GM21447 (cell line): ENCODE measurements around the gene MCOLN3.
A peak's percentile ranks its signal among the peaks of the same experiment; 100 is the strongest.
"Not testable (repeated sequence)": the region's sequence is repeated elsewhere in the genome, so short reads cannot be mapped to it uniquely, and the experiment has no call there.

Source experiments
- ATAC-seq: cut with Tn5 transposase; IDR thresholded peaks from one replicate; pipeline ENCODE4 v1.9.1; 2021; ENCODE audit not compliant: unreplicated experiment

MCOLN3 gene

DNA sequence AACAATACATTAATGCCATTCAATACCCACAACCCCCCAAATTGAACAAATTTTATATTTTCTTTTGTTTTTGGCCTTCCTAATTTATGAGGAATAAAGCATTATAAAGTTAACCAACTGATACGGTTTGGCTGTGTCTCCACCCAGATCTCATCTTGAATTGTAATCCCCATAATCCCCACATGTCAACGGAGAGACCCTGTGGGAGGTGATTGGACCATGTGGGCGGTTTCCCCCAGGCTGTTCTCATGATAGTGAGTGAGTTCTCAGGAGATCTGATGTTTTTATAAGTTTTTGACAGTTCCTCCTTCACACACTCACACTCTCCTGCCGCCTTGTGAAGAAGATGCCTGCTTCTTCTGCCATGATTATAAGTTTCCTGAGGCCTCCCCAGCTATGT lies 6.4 kb upstream of the MCOLN3 start:
- ATAC-seq, result no peak

DNA sequence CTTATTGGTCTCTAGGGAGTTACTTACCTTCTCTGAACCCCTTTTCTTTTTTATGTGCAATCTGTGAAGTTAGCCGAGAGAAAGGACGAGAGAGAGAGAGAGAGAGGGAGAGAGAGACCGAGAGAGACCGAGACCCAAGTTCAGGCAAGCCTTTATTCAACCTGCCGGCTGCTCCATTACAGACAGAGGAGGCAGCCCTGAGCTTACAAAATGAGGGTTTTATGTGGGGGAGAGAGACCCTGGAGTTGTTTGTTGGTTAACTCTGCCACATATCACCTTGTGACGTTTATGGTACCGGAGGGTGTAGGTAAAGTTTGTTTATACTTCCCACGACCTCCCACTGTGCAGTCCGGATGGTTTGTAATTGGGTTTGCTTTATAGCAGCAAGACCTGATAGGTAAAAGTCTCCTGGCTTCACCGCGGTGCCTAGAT lies 1.5 kb upstream of the MCOLN3 start:
- no peak for ATAC-seq

DNA sequence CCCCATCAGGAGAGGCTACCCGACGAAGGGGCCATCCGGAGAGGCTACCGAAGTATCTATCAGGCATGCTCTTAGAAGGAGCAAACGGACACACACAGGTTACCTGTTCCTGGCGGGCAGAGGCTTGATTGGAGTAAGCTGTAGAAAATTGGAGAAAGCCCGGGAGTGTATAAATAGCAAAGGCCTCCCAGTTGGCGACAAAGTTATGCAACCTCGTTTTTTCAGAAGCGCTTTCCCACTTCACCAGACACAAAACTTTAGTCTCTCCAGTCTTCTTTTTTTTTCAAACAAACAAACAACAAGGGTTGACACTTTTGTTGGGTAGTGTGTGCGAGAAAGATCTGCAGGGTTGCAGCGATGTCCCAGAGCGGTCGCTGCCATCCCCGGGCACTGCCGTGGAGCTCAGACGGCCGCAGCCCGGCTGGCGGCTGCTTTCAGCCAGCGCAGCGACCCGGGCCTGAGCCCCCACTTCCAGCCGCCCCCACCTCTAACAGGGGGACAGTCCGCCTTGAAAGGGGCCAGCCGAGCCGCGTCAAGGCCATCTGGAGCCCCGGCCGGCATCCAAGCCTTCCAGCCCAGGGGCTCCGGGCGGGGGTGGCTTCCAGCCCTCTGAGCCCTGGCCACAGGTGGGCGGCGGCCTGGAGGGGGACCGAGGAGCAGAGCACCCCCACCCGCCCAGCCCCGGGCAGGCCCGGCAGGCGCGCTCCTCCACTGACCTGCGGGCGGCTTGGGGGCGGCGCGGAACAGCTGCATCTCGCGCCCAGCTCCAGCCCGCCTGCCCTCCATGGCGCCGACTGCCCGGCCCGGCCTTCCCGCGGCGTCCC lies 616 bp downstream of the MCOLN3 start:
- peak; percentile 56 for ATAC-seq

DNA sequence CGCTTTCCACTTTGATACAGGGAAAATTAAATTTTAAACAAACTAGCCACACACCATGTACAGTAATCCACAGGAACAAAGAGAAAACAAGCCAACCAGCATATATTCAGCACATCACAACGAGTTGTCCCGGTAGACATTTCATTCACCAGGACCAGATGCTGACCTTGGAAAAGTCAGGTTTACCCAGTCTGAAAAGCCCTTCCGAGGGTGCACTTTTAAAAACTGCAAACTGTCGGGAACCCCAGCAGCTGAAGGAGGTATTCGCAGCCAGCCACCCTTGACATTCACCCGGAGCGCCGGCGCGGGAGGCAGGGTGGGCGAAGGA lies 1.2 kb downstream of the MCOLN3 start:
- ATAC-seq, result no peak

DNA sequence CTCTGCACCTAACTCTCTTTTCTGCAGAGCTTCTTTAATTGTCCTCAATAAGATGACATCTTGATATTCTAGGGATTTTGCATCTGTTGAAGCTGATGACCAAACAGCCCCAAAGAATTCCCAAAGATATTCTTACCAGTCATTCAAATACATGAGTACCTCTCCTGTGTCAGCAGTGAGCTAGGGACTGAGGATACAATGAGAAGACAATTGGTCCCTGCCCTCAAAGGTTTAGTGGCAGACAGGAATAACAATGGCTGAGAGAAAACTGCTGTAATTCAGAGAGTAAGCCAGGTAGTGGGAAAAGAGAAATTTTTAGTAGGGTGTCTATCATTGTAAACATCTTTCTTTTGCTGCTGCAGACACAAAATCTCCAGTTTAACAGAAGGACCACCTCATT lies 5.9 kb downstream of the MCOLN3 start:
- ATAC-seq, result no peak

DNA sequence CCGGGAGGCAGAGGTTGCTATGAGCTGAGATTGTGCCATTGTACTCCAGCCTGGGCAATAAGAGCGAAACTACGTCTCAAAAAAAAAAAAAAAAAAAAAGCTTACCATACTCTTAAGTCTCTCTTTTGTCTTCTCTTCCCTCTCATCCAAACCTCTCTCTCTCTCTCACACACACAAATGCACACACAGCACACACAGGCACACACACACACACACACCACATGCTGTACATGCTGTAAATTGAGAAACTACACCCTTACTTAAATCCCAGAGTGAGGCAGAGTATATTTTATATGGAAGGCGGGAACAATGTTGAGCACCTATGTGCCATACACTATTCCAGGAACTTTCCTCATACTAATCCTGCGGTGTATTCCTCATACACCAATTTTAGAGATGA lies 6.5 kb downstream of the MCOLN3 start:
- no peak for ATAC-seq

DNA sequence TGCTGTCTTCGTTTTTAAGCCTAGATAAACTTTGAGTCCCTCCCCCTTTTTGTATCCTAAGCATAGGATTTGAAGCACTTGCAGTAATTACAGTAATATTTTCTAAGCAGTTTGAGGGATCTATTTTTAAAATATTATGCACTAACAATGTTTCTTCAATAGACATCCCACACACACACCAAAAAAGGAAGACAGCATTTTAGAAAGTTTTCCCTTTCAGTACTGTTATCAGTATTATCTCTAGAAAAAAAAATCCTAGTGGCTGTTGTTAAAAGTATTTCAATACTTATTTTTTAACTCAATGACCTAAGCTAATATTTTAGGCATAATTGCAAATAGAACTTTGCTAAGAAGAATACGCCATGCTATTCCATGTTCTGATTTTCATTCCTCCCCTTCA lies 15.1 kb downstream of the MCOLN3 start:
- ATAC-seq, result no peak

DNA sequence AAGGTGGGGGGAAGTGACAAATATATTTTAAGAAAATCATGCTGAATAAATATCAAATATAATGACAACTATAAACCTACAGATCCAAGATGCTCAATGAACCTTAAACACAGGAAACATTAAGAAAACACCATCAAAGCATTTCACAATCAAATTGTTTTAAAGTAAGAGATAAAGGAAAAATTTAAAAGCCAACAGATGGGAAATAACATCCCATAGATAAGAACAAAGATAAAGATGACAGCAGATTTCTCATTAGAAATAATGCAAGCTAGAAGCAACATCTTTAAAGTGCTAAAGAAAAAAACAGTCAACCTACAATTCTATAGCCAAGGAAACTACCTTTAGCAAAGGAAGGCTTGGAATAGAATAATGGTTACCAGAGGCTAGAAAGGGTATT lies 17.8 kb downstream of the MCOLN3 start:
- ATAC-seq, result no peak

DNA sequence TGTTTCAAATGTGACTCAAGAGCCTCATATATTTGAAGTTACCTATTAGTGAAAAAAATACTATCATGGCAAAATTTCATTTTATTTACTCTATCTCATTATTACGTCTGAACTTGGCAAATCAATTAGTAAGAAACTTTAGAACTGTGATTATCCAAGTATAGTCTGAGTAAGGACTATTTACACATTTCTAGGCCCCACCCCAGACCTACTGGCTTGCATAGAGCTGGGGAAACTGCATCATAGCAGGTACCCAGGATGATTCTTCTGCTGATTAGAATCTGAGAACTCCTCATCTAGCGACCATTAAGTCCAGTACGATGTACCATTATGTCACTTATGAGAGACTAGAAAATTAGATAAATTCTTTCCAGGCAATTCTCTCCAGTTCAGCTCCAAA lies 20.1 kb downstream of the MCOLN3 start:
- no peak for ATAC-seq

DNA sequence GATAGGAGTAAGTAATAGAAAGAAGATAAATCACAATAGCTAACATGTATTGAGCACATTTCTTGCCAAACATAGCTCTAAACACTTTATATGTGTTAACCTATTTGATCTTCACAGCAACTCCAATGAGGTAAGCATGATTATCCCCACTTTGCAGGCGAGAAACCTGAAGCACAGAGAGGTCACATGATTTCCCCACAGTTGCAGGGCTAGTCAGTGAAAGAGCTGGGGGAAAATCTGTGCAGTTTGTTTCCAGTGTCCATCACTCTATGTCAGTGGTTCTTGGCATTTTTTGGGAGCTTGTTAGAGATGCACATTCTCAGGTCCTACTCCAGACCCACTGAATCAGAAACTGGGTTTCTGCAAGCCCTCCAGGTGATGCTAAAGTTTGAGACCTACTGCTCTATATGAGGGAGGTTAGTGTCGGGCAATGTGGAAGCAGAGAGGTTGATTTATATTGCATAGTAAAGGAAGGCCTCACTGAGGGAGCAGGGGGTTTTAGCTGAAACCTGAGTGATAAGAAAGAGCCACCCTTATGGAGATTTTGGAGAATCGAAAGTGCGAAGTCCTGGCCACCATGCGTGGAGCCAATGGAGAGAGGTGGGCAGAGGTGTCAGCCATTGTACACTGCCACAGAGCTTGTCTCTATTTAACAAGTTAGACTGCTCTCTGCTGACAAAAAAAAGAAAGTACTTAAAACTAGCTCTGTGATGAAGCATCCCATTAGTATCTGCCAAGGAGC lies 20.9 kb downstream of the MCOLN3 start:
- peak; percentile 59 for ATAC-seq

DNA sequence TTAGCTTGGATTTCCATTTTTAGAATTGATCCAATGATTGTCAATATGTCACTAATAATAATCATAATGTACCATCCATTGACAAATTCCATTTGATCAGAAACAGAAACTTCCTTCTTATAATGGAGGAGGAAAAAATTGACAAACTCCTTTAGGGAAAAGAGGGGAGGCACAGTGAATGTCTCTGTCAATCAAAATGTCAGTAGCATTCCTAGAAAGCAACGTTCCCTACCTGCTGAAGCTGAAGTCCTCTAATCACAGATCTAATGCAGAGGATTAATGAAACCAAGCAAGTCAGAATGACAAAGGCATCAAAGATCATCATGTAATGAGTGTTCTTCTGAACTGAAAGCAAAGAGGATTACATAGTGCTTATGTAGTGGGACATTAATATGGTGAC lies 22.4 kb downstream of the MCOLN3 start:
- ATAC-seq, result no peak

DNA sequence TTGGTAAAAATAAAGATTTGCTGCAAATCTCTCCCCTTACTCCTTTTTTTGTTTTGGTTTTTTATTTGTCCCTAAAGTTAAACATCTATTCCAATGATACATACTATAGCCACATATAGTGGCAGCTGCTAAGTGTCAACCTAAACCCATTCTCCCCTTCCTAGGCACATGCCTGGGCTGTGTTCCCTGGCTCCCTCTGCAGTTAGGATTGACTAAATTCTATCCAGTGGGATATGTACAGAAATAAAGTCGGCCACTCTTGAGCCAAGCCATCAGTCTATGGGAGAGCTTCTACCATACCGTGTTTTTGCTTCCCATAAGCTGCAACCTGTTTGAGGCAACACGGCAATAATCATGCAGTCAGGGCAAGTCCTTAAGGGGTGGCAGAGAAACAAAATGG lies 23.6 kb downstream of the MCOLN3 start:
- ATAC-seq, result no peak

DNA sequence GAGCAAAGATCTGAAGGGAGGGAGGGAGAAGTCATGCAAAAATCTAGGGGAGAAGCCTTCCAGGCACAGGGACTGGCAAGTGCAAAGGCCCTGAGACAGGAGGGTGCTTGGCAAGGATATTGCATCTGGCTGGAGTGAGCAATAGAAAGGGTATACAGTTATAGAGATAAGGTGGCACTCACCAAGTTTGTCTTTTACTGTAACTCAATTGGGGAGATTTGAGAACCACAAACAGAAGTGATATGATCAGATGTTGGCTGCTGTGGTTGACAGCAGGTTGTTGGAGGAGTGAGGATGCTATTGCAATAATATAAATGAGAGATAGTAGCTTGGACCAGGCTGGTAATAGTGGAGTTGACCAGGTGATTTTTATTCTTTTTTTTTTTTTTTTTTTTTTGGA lies 25.6 kb downstream of the MCOLN3 start:
- ATAC-seq, result no peak

DNA sequence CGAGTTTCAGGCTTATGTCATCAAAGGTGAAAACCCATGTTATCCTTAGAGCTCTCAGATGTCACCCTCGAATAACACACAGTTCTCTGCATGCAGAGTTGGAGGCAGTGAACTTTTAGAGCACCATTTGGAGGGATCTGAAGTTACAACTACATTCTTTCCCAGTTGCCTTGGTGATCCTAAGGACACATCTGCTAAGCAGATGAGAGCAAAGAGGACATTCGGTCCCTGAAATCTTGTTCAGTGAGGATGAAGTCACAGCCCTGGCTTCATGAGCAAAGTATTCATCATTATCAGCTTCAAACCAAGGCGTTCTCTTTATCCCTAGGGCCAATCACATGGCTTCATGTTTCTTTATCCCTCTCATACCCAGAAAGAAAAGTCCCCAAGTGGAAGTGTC lies 28.3 kb downstream of the MCOLN3 start:
- ATAC-seq, result no peak

DNA sequence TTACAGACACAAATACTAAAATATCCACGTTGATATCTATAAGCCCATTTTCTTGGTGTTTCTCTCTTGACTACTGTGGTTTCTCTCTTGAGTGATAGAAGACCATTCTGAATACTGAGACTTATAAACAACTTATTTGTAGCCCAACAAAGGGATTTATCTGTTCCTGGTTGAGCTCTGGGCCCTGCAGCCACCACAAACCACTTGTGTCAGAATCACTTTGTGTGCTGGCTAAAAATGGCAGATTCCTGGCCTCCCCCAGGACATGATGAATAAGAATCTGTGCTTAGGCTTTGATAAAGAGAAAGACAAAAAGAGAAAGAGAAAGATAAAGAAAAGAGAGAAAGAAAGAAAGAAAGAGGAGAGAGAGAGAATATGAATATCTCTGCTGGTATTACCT lies 32.5 kb downstream of the MCOLN3 start:
- ATAC-seq, result no peak

DNA sequence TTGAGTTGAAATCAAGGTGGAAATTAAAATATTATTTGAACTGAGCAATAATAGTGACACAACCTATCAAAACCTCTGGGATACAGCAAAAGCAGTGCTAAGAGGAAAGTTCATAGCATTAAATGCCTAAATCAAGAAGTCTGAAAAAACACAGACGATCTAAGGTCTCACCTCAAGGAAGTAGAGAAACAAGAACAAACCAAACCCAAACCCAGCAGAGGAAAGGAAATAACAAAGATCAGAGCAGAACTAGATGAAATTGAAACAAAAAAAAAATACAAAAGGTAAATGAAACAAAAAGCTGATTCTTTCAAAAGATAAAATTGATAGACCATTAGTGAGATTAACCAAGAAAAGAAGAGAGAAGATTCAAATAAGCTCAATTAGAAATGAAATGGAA lies 42.7 kb downstream of the MCOLN3 start:
- ATAC-seq, result not testable (repeated sequence)

DNA sequence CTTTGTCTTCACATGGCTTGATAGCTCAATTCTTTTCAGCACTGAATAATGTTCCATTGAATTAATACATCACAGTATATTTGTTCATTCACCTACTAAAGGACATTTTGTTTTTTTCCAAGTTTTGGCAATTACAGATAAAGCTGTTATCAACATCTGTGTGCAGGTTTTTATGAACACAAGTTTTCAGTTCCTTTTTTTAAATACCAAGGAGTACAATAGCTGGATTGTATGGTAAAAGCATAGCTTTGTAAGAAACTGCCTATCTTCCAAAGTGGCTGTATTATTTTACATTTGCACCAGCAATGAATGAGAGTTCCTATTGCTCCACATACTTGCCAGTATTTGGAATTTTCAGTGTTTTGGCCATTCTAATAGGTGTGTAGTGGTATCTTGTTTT lies 46.6 kb downstream of the MCOLN3 start:
- no peak for ATAC-seq

DNA sequence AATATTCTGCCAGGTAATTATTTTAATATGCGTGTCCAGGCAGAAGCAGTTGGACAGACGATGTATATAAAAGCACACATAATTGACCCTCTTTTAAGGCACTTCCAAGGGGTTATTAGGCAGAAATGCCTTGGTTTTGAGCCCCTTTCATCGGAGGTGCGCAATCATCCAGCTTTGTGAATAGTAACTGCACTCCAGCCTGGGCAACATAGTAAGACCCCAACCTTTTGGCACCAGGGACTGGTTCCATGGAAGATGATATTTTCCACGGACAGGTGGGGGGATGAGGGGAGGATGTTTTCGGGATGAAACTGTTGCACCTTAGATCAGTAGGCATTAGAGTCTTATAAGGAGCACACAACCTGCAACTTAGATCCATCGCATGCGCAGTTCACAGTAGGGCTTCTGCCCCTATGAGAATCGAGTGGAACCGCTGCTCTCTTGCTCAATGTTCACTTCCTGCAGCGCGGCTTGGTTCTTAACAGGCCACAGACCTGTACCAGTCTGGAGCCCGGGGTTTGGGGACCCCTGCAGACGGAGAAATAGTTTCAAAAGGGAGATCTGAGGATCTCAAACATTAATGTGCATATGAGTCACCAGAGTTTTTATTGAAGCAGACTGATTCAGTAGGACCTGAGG lies 49.5 kb downstream of the MCOLN3 start:
- ATAC-seq, result peak; percentile 29

DNA sequence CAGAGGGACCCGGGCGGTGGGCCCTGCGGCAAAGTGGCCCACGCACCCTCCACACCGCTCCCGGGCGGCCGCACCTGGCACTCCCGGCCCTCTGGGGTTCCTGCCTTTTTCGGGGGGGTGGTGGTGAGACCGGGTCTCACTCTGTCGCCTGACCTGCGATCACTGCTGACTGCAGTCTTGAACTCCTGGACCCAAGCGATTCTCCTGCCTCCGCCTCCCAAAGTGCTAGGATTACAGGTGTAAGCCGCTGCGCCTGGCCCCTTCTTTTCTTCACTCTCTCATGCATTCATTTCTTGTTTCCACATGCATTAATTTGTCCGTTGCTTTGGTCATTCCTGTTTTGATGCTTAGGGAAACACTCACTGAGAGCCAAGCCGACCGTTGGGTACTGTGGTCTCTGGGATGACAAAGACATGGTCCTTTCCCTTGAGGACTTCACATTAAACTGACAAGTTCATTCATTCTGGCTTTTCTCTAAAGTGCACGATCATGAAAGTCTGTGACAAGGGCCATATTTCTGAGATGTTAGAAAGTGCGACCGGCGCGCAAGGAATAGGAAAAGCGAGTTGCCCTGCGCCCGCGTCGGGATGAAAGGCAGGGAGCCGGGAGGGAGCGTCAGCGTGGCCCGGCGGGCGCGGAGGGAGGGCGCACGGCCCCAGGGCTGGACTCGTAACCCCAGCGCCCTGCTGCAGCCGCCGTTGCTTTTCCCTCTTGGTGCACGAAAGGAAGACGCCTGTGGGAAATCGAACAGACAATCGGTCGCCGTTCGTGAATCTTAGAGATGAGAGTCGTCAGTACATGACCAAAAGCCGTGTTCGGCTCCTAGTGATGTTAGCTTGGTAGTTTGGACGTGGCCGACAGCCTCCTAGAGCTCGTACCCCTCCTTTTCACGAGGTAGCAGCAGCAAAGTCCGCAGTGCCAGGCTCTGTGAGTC lies 50.4 kb downstream of the MCOLN3 start:
- ATAC-seq, result no peak

DNA sequence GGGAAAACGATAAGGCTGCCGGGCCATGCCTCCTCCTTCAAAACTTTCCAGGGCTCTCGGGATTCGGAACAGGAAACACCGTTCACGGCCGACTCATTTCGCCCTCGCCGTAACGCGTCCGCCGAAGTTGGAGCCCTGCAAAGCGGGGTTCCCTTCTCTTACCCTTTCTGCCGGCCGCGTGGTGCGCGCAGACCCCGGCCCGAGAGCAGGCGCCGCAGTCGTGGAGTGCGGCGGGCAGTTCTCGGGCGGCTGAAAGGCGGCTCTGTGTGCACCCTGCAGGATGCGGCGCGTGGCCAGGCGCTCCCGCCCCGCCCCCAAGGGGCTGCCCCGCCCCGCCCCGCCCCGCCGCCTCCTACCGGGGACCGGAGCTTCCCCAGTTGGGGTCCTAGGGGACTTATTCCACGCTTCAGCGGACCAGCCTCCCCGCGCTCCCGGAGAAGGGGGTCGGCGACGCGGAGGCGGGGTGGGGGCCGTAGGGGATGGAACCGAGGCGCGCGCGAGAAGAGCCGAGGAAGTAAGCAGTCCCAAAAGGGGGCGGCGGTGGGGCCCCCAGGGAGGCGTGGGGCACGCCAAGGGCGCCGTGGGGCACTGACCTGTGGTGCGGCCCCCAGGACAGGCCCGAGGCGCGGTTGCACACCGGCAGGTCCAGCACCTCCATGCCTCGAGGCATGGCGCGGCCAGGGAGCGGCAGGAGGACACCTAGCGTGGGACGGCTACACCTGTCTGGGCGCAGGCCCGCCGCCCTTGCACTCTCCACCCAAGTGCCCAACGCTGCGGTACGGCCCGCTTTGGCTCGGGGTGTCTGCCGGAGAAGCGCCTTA lies 51.2 kb downstream of the MCOLN3 start, which contains the start of gene MCOLN2:
TSS of gene MCOLN2 (minus strand) at position 268 of the 821 bp plus-strand sequence. CDS start at position 27, 241 bp downstream.
- ATAC-seq, result peak; percentile 39
